ENCODE measurements around the gene TP53I11. TPM values are rescaled to one million over a fixed set of nuclear protein-coding genes. Genes with fewer than 3 reads are reported as not detected.

Gene TP53I11
- total RNA-seq, 1 donor from 2014 or later: 96.8 TPM

- Mint-ChIP-seq H3K36me3 (ENCODE audit: low read depth, unreplicated experiment) (no peaks in the 10 kb centered on the region), H3K27ac (ENCODE audit: unreplicated experiment) (peak overlapping the region; percentile 53), H3K4me3 (ENCODE audit: unreplicated experiment) (no peak overlapping the region), H3K9me3 (ENCODE audit: unreplicated experiment) (peaks cover 3% of the 10 kb centered on the region), H3K4me1 (ENCODE audit: low read depth, unreplicated experiment) (peaks cover 26% of the 10 kb centered on the region), H3K27me3 (ENCODE audit: low read depth, unreplicated experiment) (peaks cover 41% of the 10 kb centered on the region)
- H3K27ac ChIP-seq (ENCODE audit: low read depth, low read length): no peak overlapping the region
- H3K27me3 ChIP-seq (ENCODE audit: insufficient read depth, low read length): peaks cover 35% of the 10 kb centered on the region
- no peak overlapping the region for H2AFZ ChIP-seq (ENCODE audit: low read depth, low read length)
- H3K4me1 ChIP-seq (ENCODE audit: insufficient read depth, low read length): peaks cover 12% of the 10 kb centered on the region
- no peaks in the 10 kb centered on the region for H3K36me3 ChIP-seq (ENCODE audit: insufficient read depth, low read length)
- H3K9me3 ChIP-seq (ENCODE audit: insufficient read depth, low read depth, low read length): no peaks in the 10 kb centered on the region
- DNase-seq (ENCODE audit: low read depth) (peak; percentile 32), FAIRE-seq (no peak)
- no peak overlapping the region for H3K4me2 ChIP-seq (ENCODE audit: low read length)
- no peak for TF ChIP-seq EZH2 (IDR thresholded peaks at IDR 0.05; ENCODE audit: insufficient read depth, low read length)
- TF ChIP-seq CTCF (IDR thresholded peaks at IDR 0.05; ENCODE audit: insufficient read depth, low read depth, low read length): no peak
- H4K20me1 ChIP-seq (ENCODE audit: insufficient read depth, low read length): peaks cover 2% of the 10 kb centered on the region
- no peaks in the 10 kb centered on the region for H3K79me2 ChIP-seq (ENCODE audit: insufficient read depth, low read length)
- no peak overlapping the region for H3K4me3 ChIP-seq (ENCODE audit: insufficient read depth, low read depth, low read length)
- H3K9ac ChIP-seq (ENCODE audit: low read length): no peak overlapping the region
Observed at GRCh38 chr11:44889266-44889665, 61.4 kb downstream of the TP53I11 start.

- no peaks in the 10 kb centered on the region for H3K9me3 ChIP-seq (ENCODE audit: insufficient read depth, low read depth, low read length)
- H3K4me1 Mint-ChIP-seq (ENCODE audit: low read depth, unreplicated experiment): peaks cover 26% of the 10 kb centered on the region
- H3K9me3 Mint-ChIP-seq (ENCODE audit: unreplicated experiment): peaks cover 3% of the 10 kb centered on the region
- no peak overlapping the region for H3K4me3 ChIP-seq (ENCODE audit: insufficient read depth, low read depth, low read length)
- FAIRE-seq: no peak
- no peaks in the 10 kb centered on the region for H4K20me1 ChIP-seq (ENCODE audit: insufficient read depth, low read length)
- H3K4me3 Mint-ChIP-seq (ENCODE audit: unreplicated experiment): no peak overlapping the region
- TF ChIP-seq EZH2 (IDR thresholded peaks at IDR 0.05; ENCODE audit: insufficient read depth, low read length) (no peak), CTCF (IDR thresholded peaks at IDR 0.05; ENCODE audit: insufficient read depth, low read depth, low read length) (no peak)
- no peak for DNase-seq (ENCODE audit: low read depth)
- no peak overlapping the region for H3K4me2 ChIP-seq (ENCODE audit: low read length)
- H3K4me1 ChIP-seq (ENCODE audit: insufficient read depth, low read length): peaks cover 12% of the 10 kb centered on the region
- H3K36me3 Mint-ChIP-seq (ENCODE audit: low read depth, unreplicated experiment): peaks cover 3% of the 10 kb centered on the region
- H3K36me3 ChIP-seq (ENCODE audit: insufficient read depth, low read length): no peaks in the 10 kb centered on the region
- no peak overlapping the region for H3K27ac ChIP-seq (ENCODE audit: low read depth, low read length)
- H3K27me3 Mint-ChIP-seq (ENCODE audit: low read depth, unreplicated experiment): peaks cover 37% of the 10 kb centered on the region
- H2AFZ ChIP-seq (ENCODE audit: low read depth, low read length): no peak overlapping the region
- H3K9ac ChIP-seq (ENCODE audit: low read length): no peak overlapping the region
- peak overlapping the region; percentile 34 for H3K27ac Mint-ChIP-seq (ENCODE audit: unreplicated experiment)
- peaks cover 42% of the 10 kb centered on the region for H3K27me3 ChIP-seq (ENCODE audit: insufficient read depth, low read length)
- no peaks in the 10 kb centered on the region for H3K79me2 ChIP-seq (ENCODE audit: insufficient read depth, low read length)
Observed at GRCh38 chr11:44887636-44888035, 63.0 kb downstream of the TP53I11 start.

GRCh38 chr11:44886790-44887140 lies 63.9 kb downstream of the TP53I11 start:
- peaks cover 3% of the 10 kb centered on the region for H3K9me3 Mint-ChIP-seq (ENCODE audit: unreplicated experiment)
- Histone ChIP-seq H3K4me3 (ENCODE audit: insufficient read depth, low read depth, low read length) (no peak overlapping the region), H3K27ac (ENCODE audit: low read depth, low read length) (no peak overlapping the region), H3K9me3 (ENCODE audit: insufficient read depth, low read depth, low read length) (no peaks in the 10 kb centered on the region), H3K4me2 (ENCODE audit: low read length) (peak overlapping the region; percentile 13), H2AFZ (ENCODE audit: low read depth, low read length) (no peak overlapping the region), H3K4me1 (ENCODE audit: insufficient read depth, low read length) (peaks cover 12% of the 10 kb centered on the region), H3K27me3 (ENCODE audit: insufficient read depth, low read length) (peaks cover 41% of the 10 kb centered on the region), H4K20me1 (ENCODE audit: insufficient read depth, low read length) (no peaks in the 10 kb centered on the region), H3K79me2 (ENCODE audit: insufficient read depth, low read length) (no peaks in the 10 kb centered on the region), H3K9ac (ENCODE audit: low read length) (no peak overlapping the region), H3K36me3 (ENCODE audit: insufficient read depth, low read length) (no peaks in the 10 kb centered on the region)
- no peak overlapping the region for H3K4me3 Mint-ChIP-seq (ENCODE audit: unreplicated experiment)
- peaks cover 39% of the 10 kb centered on the region for H3K27me3 Mint-ChIP-seq (ENCODE audit: low read depth, unreplicated experiment)
- peak; percentile 78 for DNase-seq (ENCODE audit: low read depth)
- peaks cover 3% of the 10 kb centered on the region for H3K36me3 Mint-ChIP-seq (ENCODE audit: low read depth, unreplicated experiment)
- peak; percentile 90 for FAIRE-seq
- H3K4me1 Mint-ChIP-seq (ENCODE audit: low read depth, unreplicated experiment): peaks cover 26% of the 10 kb centered on the region
- H3K27ac Mint-ChIP-seq (ENCODE audit: unreplicated experiment): no peak overlapping the region
- no peak for TF ChIP-seq EZH2 (IDR thresholded peaks at IDR 0.05; ENCODE audit: insufficient read depth, low read length)
- no peak for TF ChIP-seq CTCF (IDR thresholded peaks at IDR 0.05; ENCODE audit: insufficient read depth, low read depth, low read length)

Measured in astrocyte (in vitro differentiated cells and primary cell).